Transverse colon (tissue), 4 donors: ENCODE data around the gene CADPS2. TPM values are rescaled to one million over a fixed set of nuclear protein-coding genes. Genes with fewer than 3 reads are reported as not detected.

Source experiments
- DNase-seq: peaks from one replicate; pipeline ENCODE4 v3.0.0-alpha.2; 2019
- H3K27ac ChIP-seq, 4 donors: fragments of 200-600 bp; sonication (generic); 2 replicates each; pipeline ENCODE4 v1.5.1; 2016 to 2018; ENCODE audit warnings: inconsistent platforms in 4 of 4
- H3K27me3 ChIP-seq: fragments of 200-600 bp; sonication (generic); 2 replicates; pipeline ENCODE4 v1.5.1; 2017; ENCODE audit warnings: inconsistent platforms
- H3K36me3 ChIP-seq, 4 donors: fragments of 200-600 bp; sonication (generic); 2 replicates each; pipeline ENCODE4 v1.5.1; 2017 to 2019; ENCODE audit warnings: inconsistent platforms in 4 of 4
- H3K4me1 ChIP-seq, 4 donors: fragments of 200-600 bp; sonication (generic); 2 replicates each; pipeline ENCODE4 v1.5.1; 2017 to 2020; ENCODE audit warnings: inconsistent platforms in 4 of 4
- H3K4me3 ChIP-seq, 4 donors: fragments of 200-600 bp; sonication (generic); 1 replicate in 1 of 4; 2 replicates in 3 of 4; pipeline versions ENCODE4 v1.5.1 to v1.6.1; 2017 to 2019; ENCODE audit warnings: inconsistent platforms in 4 of 4
- H3K9me3 ChIP-seq, 2 donors: fragments of 200-600 bp; sonication (generic); 2 replicates each; pipeline ENCODE4 v1.5.1; 2017 to 2019; ENCODE audit warnings: inconsistent platforms in 2 of 2
- CTCF ChIP-seq, 5 experiments: fragments of 200-600 bp in 3 of 5; fragments of 450-650 bp in 2 of 5; sonication (generic) in 3 of 5; IDR thresholded peaks; 1 replicate in 2 of 5; 2 replicates in 3 of 5; pipeline ENCODE4 v1.5.1; 2016 to 2017; ENCODE audit warnings: antibody characterized with exemption in 5 of 5, inconsistent platforms in 3 of 5, mild to moderate bottlenecking in 2 of 5, moderate library complexity in 1 of 5
- EP300 ChIP-seq: sonication (generic); formaldehyde crosslinking; IDR thresholded peaks from one replicate; pipeline ENCODE4 v1.6.1; 2017; ENCODE audit warnings: antibody characterized with exemption, low read depth
- POLR2A ChIP-seq: fragments of 450-650 bp; IDR thresholded peaks from one replicate; pipeline ENCODE4 v1.6.1; 2016; ENCODE audit warnings: antibody characterized with exemption, mild to moderate bottlenecking, moderate library complexity
- POLR2AphosphoS5 ChIP-seq, 3 donors: sonication (generic); formaldehyde crosslinking; IDR thresholded peaks; one replicate each; pipeline ENCODE4 v1.6.1; 2016; ENCODE audit warnings: antibody characterized with exemption in 3 of 3
- WGBS, 2 donors: methylation state at CpG; one replicate each; pipeline ENCODE4 v1.1.5; 2018; ENCODE audit warnings: low coverage in 1 of 2; 5-methylcytosine and 5-hydroxymethylcytosine counted together
- in situ Hi-C, 4 donors: fragments of 200-750 bp; cut with MboI; loops; one replicate each; pipeline versions ENCODE4 v1.15.0 to v1.15.1; 2017; ENCODE audit warnings: low sequenced_read_pairs in 3 of 4, low pct_ligation_motif_present in 1 of 4, low pct_unique_long_range_greater_than_20kb in 1 of 4
- intact Hi-C: fragments of 100-400 bp; cut with DNase I; formaldehyde crosslinking; loops from one replicate; pipeline ENCODE4 v1.15.1; 2023; ENCODE audit warnings: low total_unique reads
- total RNA-seq, 4 donors: library from RNA; depleted of rRNA; stranded (reverse); fragments of >200 nt; gene quantifications; one replicate each; pipeline ENCODE4 v1.1.0, GENCODE V29; 2016

Gene CADPS2
- total RNA-seq, 4 donors from 2014 or later: 9.0 to 15.2 (median 12.6) TPM

GRCh38 chr7:122719010-122719578 is 167.2 kb downstream of the CADPS2 start:
- Histone ChIP-seq H3K9me3 (no peaks in the 10 kb centered on the region), H3K27me3 (no peaks in the 10 kb centered on the region), H3K4me3 (no peak overlapping the region), H3K27ac (no peak overlapping the region), H3K36me3 (no peaks in the 10 kb centered on the region), H3K4me1 (no peaks in the 10 kb centered on the region)
- 59 to 75% methylated on average over 4 of the region's 4 CpGs for WGBS, 2 donors
- no peak for TF ChIP-seq POLR2AphosphoS5 (IDR thresholded peaks at IDR 0.05)
- no peak for TF ChIP-seq POLR2A
- TF ChIP-seq CTCF (IDR thresholded peaks at IDR 0.05): no peak
- no peak for TF ChIP-seq EP300
- in situ Hi-C loops (no loop called here), intact Hi-C loops (no loop called here)
- DNase-seq: no peak

- no peaks in the 10 kb centered on the region for H3K4me1 ChIP-seq
- no peaks in the 10 kb centered on the region for H3K36me3 ChIP-seq
- 82 to 97% methylated on average over 4 to 6 of the region's 6 CpGs for WGBS, 2 donors
- DNase-seq: no peak
- in situ Hi-C loops (no loop called here), intact Hi-C loops (no loop called here)
- no peaks in the 10 kb centered on the region for H3K9me3 ChIP-seq
- H3K27ac ChIP-seq: no peak overlapping the region
- TF ChIP-seq EP300 (no peak), POLR2AphosphoS5 (IDR thresholded peaks at IDR 0.05) (no peak), CTCF (IDR thresholded peaks at IDR 0.05) (no peak), POLR2A (no peak)
- no peak overlapping the region for H3K4me3 ChIP-seq
- H3K27me3 ChIP-seq: no peaks in the 10 kb centered on the region
Measured at GRCh38 chr7:122717356-122718089, 168.7 kb downstream of the CADPS2 start.

- TF ChIP-seq POLR2A (no peak), POLR2AphosphoS5 (IDR thresholded peaks at IDR 0.05) (no peak), CTCF (IDR thresholded peaks at IDR 0.05) (no peak), EP300 (no peak)
- Histone ChIP-seq H3K27me3 (no peaks in the 10 kb centered on the region), H3K36me3 (no peaks in the 10 kb centered on the region), H3K27ac (no peak overlapping the region), H3K9me3 (no peaks in the 10 kb centered on the region), H3K4me1 (no peaks in the 10 kb centered on the region), H3K4me3 (no peak overlapping the region)
- 90% methylated on average over 2 to 3 of the region's 3 CpGs for WGBS, 2 donors
- in situ Hi-C loops (no loop called here), intact Hi-C loops (no loop called here)
- no peak for DNase-seq
Measured at GRCh38 chr7:122715183-122715582, 171.1 kb downstream of the CADPS2 start.

- no peaks in the 10 kb centered on the region for H3K9me3 ChIP-seq
- H3K4me1 ChIP-seq: no peaks in the 10 kb centered on the region
- no peak overlapping the region for H3K27ac ChIP-seq
- no peak for DNase-seq
- no peak overlapping the region for H3K4me3 ChIP-seq
- no peak for TF ChIP-seq POLR2AphosphoS5 (IDR thresholded peaks at IDR 0.05)
- TF ChIP-seq EP300: no peak
- TF ChIP-seq CTCF (IDR thresholded peaks at IDR 0.05): no peak
- no peak for TF ChIP-seq POLR2A
- 29 to 70% methylated on average over 1 of the region's 1 CpG for WGBS, 2 donors
- no peaks in the 10 kb centered on the region for H3K36me3 ChIP-seq
- intact Hi-C loops: no loop called here
- H3K27me3 ChIP-seq: no peaks in the 10 kb centered on the region
- in situ Hi-C loops: no loop called here
Measured at GRCh38 chr7:122710916-122711315, 175.3 kb downstream of the CADPS2 start.
